CD4-positive, alpha-beta T cell treated with Interferon gamma for 1 hour (primary cell): ENCODE data around the gene MKRN1.
"Not testable (repeated sequence)": the region's sequence is repeated elsewhere in the genome, so short reads cannot be mapped to it uniquely, and the experiment has no call there.

Experiments
- DNase-seq: peaks from one replicate; pipeline ENCODE4 v3.0.0-alpha.2; 2020

MKRN1 gene

GRCh38 chr7:140425718-140426117 lies 53.6 kb downstream of the MKRN1 start:
- DNase-seq = no peak

- DNase-seq = no peak
These were observed 55.8 kb downstream of the MKRN1 start for GRCh38 chr7:140423501-140423900.

DNA sequence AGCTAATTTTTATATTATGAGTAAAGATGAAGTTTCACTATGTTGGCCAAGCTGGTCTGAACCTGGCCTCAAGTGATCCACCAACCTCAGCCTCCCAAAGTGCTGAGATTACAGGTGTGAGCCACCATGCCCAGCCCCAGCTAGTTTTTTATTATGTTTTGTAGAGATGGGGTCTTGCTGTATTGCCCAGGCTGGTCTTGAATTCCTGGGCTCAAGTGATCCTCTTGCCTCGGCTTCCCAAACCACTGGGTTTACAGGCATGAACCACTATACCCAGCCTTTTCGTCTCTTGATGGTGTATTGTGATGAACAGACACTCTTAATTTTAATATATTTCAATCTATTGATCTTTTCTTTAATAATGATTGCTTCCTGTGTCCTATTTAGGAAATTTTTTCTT lies 57.8 kb downstream of the MKRN1 start:
- DNase-seq = no peak

DNA sequence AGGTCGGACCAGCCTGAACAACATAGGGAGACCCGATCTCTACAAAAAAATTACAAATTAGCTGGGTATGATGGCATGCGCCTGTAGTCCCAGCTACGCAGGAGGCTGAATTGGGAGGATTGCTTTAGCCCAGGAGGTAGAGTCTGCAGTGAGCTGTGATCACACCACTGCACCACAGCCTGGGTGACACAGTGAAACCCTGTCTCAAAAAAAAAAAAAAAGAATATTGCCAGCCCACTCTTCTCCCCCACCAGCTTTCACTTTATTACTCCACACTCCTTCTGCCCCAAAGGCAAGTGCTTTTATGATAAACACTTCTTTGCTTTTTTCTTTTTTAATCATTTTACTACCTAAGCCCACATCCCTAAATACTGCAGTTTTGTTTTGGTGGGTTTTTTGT lies 60.7 kb downstream of the MKRN1 start:
- no peak for DNase-seq

- not testable (repeated sequence) for DNase-seq
These were observed 61.2 kb downstream of the MKRN1 start for GRCh38 chr7:140418156-140418472.

- DNase-seq = no peak
These were observed 61.7 kb downstream of the MKRN1 start for GRCh38 chr7:140417456-140418155.

- no peak for DNase-seq
These were observed 62.7 kb downstream of the MKRN1 start for GRCh38 chr7:140416560-140416959.

- not testable (repeated sequence) for DNase-seq
These were observed 63.5 kb downstream of the MKRN1 start for GRCh38 chr7:140415816-140416215.

GRCh38 chr7:140415361-140415760 lies 63.9 kb downstream of the MKRN1 start:
- no peak for DNase-seq

- no peak for DNase-seq
These were observed 74.7 kb downstream of the MKRN1 start for GRCh38 chr7:140404565-140405065.

GRCh38 chr7:140403878-140404564 lies 75.3 kb downstream of the MKRN1 start, which contains the start of gene RAB19:
TSS of gene RAB19 (plus strand) at chr7:140404058. CDS start at chr7:140407647, 3,589 bp downstream.
- DNase-seq = peak; percentile 44
